Stimulated activated CD8-positive, alpha-beta memory T cell treated with anti-CD3 and anti-CD28 coated beads, Interleukin-4, amount 100 ng/mL, for 48 hours (primary cell): Measurements from ENCODE around the gene CISTR.
"Not testable (repeated sequence)": the region's sequence is repeated elsewhere in the genome, so short reads cannot be mapped to it uniquely, and the experiment has no call there.

ENCODE experiments used
- DNase-seq: peaks from one replicate; pipeline ENCODE4 v3.0.0-alpha.2; 2020

The CISTR gene

GRCh38 chr12:53751336-53752191 lies at the start of gene CISTR:
Gene CISTR, minus strand, starts transcription at chr12:53751979.
- peak; percentile 44 for DNase-seq

- DNase-seq, result no peak
These were observed 46.8 kb upstream of the CISTR start for GRCh38 chr12:53798575-53798974.

GRCh38 chr12:53795927-53796326 lies 44.1 kb upstream of the CISTR start:
- DNase-seq, result no peak

- no peak for DNase-seq
These were observed 41.4 kb upstream of the CISTR start for GRCh38 chr12:53793221-53793620.

DNA sequence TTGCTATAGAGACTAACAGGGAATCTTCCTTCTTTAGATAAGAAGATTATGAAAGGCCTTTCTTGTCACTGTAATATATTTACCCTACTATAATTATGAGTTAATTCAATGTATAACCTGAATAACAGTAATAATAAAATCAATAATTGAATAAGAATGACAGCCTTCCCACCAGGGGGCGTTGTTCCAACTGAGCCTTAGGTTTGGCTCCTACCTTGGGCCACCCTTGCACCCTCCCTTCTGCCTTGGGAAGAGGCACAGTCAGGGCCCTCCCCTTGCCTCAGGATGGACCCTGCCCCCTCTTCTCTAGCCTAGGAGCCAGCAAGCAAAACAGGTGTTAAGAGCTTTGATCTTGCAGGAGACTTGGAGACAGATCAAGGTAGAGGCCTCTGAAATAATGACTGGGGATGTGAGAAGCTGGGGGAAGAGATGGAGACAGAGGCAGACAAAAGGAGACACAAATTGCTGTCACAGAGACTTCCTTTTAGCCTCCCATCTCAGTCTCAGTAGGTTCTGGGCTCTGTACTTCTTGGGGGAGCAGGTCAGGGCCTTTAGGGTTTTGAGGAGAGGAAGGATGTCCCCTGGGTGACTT lies 40.1 kb upstream of the CISTR start:
- DNase-seq, result peak; percentile 65

DNA sequence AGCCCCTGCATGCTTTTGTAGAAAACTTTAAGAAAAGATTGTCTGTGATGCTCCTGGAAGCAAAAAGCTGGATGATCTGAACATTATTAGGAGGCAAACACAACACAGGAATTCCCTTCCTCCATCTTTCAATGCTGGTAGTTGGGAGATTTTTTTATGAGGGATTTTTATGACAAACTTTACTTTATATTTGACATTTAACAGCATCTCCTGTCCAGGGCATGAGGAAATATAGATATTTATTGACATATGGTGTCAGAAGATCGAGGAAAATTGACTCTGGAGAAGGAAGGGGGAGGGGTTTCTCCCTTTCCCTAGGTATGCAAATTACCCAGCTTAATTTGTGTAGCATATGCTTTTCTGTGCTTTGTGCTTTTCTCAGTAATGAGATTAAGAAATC lies 37.8 kb upstream of the CISTR start:
- DNase-seq, result no peak

- DNase-seq, result no peak
These were observed 37.1 kb upstream of the CISTR start for GRCh38 chr12:53788892-53789291.

- DNase-seq, result no peak
These were observed 34.6 kb upstream of the CISTR start for GRCh38 chr12:53786411-53786810.

DNA sequence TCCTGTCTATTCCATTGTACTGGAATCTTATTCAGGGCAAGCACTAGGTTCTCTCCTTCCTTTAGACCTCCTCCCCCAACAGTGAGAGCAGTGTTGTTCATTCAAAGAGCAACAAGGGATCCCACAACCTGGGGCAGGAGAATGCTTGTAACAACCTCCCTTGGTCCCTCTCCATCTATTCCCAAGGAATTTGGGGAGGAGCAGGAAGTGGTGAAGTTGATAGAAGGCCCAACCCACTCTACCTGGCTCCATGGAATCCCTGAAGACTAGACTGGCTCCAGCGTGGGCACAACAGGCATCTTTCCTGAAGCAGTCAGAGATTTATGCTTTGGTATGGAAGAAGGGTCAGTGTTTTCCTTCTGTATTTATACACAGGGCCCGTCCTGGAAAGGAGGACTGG lies 33.4 kb upstream of the CISTR start:
- no peak for DNase-seq

DNA sequence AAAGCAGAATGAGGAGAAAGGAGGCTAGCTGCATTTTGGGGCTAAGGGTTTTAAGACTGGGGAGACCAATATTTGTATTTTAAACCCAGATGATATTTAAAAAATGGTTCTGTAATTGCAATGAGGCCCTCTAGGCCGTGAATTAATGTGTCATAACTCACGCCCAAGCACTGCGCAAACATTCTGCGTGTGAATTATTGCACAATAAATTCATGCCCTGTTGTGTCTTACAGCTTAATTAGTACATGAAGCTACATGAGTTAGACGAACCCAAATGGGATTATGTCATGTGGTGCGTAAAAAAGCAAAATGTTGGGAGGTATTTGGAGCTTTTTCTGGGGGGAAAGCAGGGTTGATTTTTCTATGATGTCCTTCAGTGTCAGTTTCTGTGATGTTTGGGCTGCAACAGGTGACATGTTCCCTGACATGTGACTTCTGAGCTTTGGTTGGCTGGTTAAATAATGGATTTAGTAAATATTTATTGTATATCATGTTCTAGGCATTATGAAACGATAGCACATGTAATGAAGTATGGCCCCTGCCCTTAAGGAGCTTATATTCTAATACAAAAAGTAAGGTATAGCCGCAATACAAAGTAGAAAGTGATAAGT lies 30.4 kb upstream of the CISTR start:
- DNase-seq, result no peak

GRCh38 chr12:53781228-53781801 lies 29.5 kb upstream of the CISTR start:
- no peak for DNase-seq

- no peak for DNase-seq
These were observed 28.5 kb upstream of the CISTR start for GRCh38 chr12:53780323-53780722.

DNA sequence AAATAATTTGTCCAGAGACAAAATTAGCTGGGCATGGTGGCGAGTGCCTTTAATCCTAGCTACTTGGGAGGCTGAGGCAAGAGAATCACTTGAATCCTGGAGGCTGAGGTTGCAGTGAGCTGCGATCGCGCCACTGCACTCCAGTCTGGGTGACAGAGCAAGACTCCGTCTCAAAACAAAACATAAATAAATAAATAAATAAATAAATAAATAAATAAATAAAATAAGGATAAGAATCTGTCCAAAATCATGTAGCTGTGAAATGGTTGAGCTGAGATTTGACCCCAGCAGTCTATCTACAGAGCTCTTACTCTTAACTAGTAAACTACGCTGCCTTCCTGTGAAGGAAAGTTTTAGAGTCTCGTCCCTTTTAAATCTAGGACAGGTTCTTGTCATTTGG lies 27.9 kb upstream of the CISTR start:
- not testable (repeated sequence) for DNase-seq

DNA sequence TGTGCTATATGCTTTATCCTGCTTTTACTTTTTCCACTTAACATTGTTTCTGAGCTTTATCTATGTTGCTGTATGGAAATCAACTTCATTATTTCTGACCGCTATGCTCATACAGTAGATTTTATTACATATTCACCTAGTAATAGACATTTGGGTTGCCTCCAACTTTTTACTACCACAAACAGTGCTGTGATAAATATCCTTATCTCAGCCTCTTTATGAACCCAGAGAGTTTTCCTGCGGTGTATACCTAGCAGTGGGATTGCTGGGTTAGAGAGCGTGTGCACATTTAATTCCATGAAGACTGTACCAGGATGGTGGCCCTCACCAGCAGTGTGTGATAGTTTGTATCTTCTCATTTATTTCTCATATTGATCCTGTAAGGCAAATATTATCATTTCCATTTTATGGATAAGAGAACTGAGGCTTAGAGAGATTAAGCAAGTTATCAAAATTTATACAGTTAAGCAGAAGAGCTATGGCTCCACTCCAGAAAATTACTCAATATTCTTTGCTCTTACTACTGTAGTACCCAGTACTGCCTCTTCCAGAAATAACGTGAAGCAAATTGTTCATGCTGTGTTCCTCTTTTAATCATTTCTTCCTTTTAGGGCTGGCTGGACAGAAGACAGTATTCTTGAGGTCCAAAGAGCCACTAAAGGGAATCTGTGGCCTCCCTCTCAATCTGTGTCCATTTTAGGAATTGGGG lies 26.3 kb upstream of the CISTR start:
- DNase-seq, result no peak

DNA sequence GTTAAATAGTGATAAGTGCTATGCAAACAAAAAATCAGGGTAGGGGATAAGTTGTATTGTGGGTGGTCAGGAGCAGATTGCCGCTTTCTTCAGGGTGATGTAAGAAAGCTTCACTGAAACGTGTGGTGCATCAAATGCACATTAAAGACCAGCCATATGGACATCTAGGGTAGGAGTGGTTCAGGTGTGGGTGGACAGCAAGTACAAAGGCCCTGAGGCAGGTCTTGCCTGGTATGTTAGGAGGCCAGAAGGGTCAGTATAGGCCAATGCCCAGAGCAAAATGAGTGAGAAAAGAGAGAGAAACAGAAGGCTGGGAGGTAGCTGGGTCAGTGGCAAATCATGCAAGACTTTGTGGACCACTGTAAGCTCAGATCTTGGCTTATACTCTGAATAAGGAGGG lies 25.6 kb upstream of the CISTR start:
- no peak for DNase-seq

- no peak for DNase-seq
These were observed 25.1 kb upstream of the CISTR start for GRCh38 chr12:53776872-53777271.

- no peak for DNase-seq
These were observed 23.8 kb upstream of the CISTR start for GRCh38 chr12:53775478-53776145.

GRCh38 chr12:53770281-53770680 lies 18.5 kb upstream of the CISTR start:
- DNase-seq, result no peak

GRCh38 chr12:53768976-53769375 lies 17.2 kb upstream of the CISTR start:
- DNase-seq, result no peak

DNA sequence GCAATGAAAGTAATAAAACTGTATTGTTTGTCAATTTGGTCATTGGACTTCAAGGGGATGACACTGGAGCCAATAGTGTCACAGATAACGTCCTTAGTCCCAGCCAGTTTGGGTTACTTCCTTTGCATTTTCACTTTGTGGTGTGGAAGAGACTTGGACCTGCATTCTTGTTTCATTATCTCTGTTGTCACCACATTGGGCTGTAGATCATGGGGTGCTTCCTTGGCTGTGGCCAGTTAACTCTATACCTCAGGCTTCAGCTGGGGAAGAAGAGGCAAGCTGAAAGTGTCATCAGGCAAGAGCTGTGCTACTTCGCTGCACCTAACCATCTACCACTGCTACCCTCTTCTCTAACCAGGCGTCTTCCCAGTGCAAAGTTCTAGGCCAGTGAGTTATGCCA lies 15.1 kb upstream of the CISTR start:
- no peak for DNase-seq

DNA sequence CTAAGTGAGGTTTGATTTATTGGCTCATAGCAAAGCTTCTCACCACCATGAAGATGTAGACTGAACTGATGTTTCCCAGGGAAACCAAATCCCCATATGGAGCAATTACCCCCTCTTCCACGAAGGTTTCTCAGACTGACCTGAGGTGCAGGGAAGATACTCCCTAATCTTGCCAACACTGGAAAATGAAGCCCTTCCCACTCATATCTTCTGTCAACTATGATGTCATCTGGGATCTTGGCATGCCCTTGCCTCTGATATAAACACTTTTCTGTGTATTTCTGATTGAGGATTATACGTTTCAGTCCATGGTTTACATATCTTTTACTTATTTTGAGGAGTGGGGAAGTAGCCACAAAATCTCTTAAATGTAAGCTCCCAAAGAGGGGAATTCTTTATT lies 14.1 kb upstream of the CISTR start:
- no peak for DNase-seq

DNA sequence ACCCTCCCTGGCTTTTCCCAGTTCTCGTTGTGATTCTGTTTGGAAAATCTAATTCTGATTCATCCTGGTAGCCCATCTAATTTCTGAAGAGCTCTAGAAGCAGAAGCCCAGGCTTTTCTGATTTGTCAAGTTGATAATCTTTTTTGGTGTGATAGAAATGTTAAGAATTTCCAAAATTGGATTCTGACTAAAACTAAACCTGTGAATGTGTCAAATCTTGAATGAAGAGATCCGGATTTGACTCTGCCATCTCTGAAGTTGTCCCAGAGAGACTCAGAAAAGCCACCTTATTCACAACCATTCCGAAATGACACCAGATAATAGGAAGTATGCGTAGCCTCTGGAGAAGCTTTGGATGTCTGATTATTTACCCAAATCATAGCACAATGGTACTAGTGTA lies 12.8 kb upstream of the CISTR start:
- no peak for DNase-seq

GRCh38 chr12:53762793-53763192 lies 11.0 kb upstream of the CISTR start:
- DNase-seq, result not testable (repeated sequence)
